NCI-H187 treated with DMSO at 0.1 percent for 48 hours (cell line): ENCODE results near the gene FAM186B.

Source experiments
- DNase-seq: peaks from one replicate; lab custom pipeline; 2025; lab: John Stamatoyannopoulos, UW

The FAM186B gene

GRCh38 chr12:49537752-49538509 lies 67.5 kb downstream of the FAM186B start:
- DNase-seq: no peak
